Activated CD4-positive, alpha-beta memory T cell treated with anti-CD3 and anti-CD28 coated beads, Interleukin-2, amount 10 ng/mL, durations not matched to agents 7 days and 5 days (primary cell): ENCODE results near the gene CSMD2. TPM values are rescaled to one million over a fixed set of nuclear protein-coding genes. Genes with fewer than 3 reads are reported as not detected.

Source experiments
- CTCF ChIA-PET: fragments of 350-600 bp; sonication (Branson Sonifier 250); formaldehyde crosslinking; loops from one replicate; lab custom pipeline; 2021; ENCODE audit warnings: antibody characterized with exemption, inconsistent platforms; lab: Charles Lee
- POLR2A ChIA-PET: fragments of 350-600 bp; sonication (Branson Sonifier 250); formaldehyde crosslinking; loops from one replicate; lab custom pipeline; 2021; ENCODE audit warnings: antibody characterized with exemption; lab: Charles Lee
- DNase-seq: peaks from one replicate; pipeline ENCODE4 v3.0.0-alpha.2; 2020
- H3K27ac Mint-ChIP-seq: one replicate; pipeline ENCODE4 v1.8.0; 2021; ENCODE audit warnings: mild to moderate bottlenecking, mixed read lengths
- H3K27me3 Mint-ChIP-seq: one replicate; pipeline ENCODE4 v1.8.0; 2021; ENCODE audit warnings: mixed read lengths
- H3K36me3 Mint-ChIP-seq: one replicate; pipeline ENCODE4 v1.8.0; 2021; ENCODE audit warnings: low read depth, mixed read lengths
- H3K4me1 Mint-ChIP-seq: one replicate; pipeline ENCODE4 v1.8.0; 2021; ENCODE audit warnings: mixed read lengths
- H3K4me3 Mint-ChIP-seq: one replicate; pipeline ENCODE4 v1.8.0; 2021; ENCODE audit warnings: mild to moderate bottlenecking, mixed read lengths
- H3K9me3 Mint-ChIP-seq: one replicate; pipeline ENCODE4 v1.8.0; 2021; ENCODE audit warnings: mixed read lengths
- total RNA-seq, 2 experiments: library from RNA; stranded (reverse); gene quantifications; one replicate each; pipeline ENCODE4 v1.2.3, GENCODE V29; 2021

Gene CSMD2
- total RNA-seq, 2 experiments from 2014 or later: not detected

GRCh38 chr1:33742663-33743062, 422.4 kb downstream of the CSMD2 start:
- POLR2A ChIA-PET: no interaction called here
- no peak overlapping the region for H3K27ac Mint-ChIP-seq
- CTCF ChIA-PET: no interaction called here
- DNase-seq: no peak
- peaks cover 2% of the 10 kb centered on the region for H3K27me3 Mint-ChIP-seq
- H3K36me3 Mint-ChIP-seq: no peaks in the 10 kb centered on the region
- no peaks in the 10 kb centered on the region for H3K9me3 Mint-ChIP-seq
- H3K4me1 Mint-ChIP-seq: no peaks in the 10 kb centered on the region
- no peak overlapping the region for H3K4me3 Mint-ChIP-seq

- no peaks in the 10 kb centered on the region for H3K36me3 Mint-ChIP-seq
- DNase-seq: no peak
- H3K4me3 Mint-ChIP-seq: no peak overlapping the region
- CTCF ChIA-PET: no interaction called here
- H3K27ac Mint-ChIP-seq: no peak overlapping the region
- peaks cover 2% of the 10 kb centered on the region for H3K27me3 Mint-ChIP-seq
- H3K9me3 Mint-ChIP-seq: no peaks in the 10 kb centered on the region
- no peaks in the 10 kb centered on the region for H3K4me1 Mint-ChIP-seq
- POLR2A ChIA-PET: no interaction called here
These were observed 423.3 kb downstream of the CSMD2 start for GRCh38 chr1:33741749-33742148.

- Mint-ChIP-seq H3K9me3 (no peaks in the 10 kb centered on the region), H3K4me3 (no peak overlapping the region), H3K27me3 (no peaks in the 10 kb centered on the region), H3K4me1 (no peaks in the 10 kb centered on the region), H3K27ac (no peak overlapping the region), H3K36me3 (no peaks in the 10 kb centered on the region)
- ChIA-PET CTCF (no interaction called here), POLR2A (no interaction called here)
- DNase-seq: no peak
These were observed 424.8 kb downstream of the CSMD2 start for GRCh38 chr1:33740040-33740744.

- Mint-ChIP-seq H3K4me1 (no peaks in the 10 kb centered on the region), H3K27me3 (peaks cover 2% of the 10 kb centered on the region), H3K4me3 (no peak overlapping the region), H3K9me3 (no peaks in the 10 kb centered on the region), H3K36me3 (no peaks in the 10 kb centered on the region), H3K27ac (no peak overlapping the region)
- CTCF ChIA-PET: no interaction called here
- no peak for DNase-seq
- POLR2A ChIA-PET: no interaction called here
These were observed 426.1 kb downstream of the CSMD2 start for GRCh38 chr1:33738976-33739375.

GRCh38 chr1:33738536-33738935, 426.5 kb downstream of the CSMD2 start:
- no peak for DNase-seq
- Mint-ChIP-seq H3K4me3 (no peak overlapping the region), H3K9me3 (no peaks in the 10 kb centered on the region), H3K4me1 (no peaks in the 10 kb centered on the region), H3K36me3 (no peaks in the 10 kb centered on the region), H3K27me3 (peaks cover 2% of the 10 kb centered on the region), H3K27ac (no peak overlapping the region)
- ChIA-PET POLR2A (no interaction called here), CTCF (no interaction called here)

GRCh38 chr1:33736496-33736895, 428.5 kb downstream of the CSMD2 start:
- Mint-ChIP-seq H3K4me3 (no peak overlapping the region), H3K27ac (no peak overlapping the region), H3K27me3 (peaks cover 3% of the 10 kb centered on the region), H3K9me3 (no peaks in the 10 kb centered on the region), H3K4me1 (no peaks in the 10 kb centered on the region), H3K36me3 (no peaks in the 10 kb centered on the region)
- ChIA-PET CTCF (no interaction called here), POLR2A (no interaction called here)
- no peak for DNase-seq

- Mint-ChIP-seq H3K36me3 (no peaks in the 10 kb centered on the region), H3K4me3 (no peak overlapping the region), H3K27me3 (peaks cover 5% of the 10 kb centered on the region), H3K4me1 (no peaks in the 10 kb centered on the region), H3K27ac (no peak overlapping the region), H3K9me3 (no peaks in the 10 kb centered on the region)
- CTCF ChIA-PET: interaction anchor here (0.7 kb wide), 1 partner anchor 278 kb away, joined by 3 read pairs; no protein-coding TSS in a partner anchor
- no peak for DNase-seq
- POLR2A ChIA-PET: no interaction called here
These were observed 429.4 kb downstream of the CSMD2 start for GRCh38 chr1:33735624-33736023.

- H3K9me3 Mint-ChIP-seq: no peaks in the 10 kb centered on the region
- H3K27me3 Mint-ChIP-seq: peaks cover 7% of the 10 kb centered on the region
- no peaks in the 10 kb centered on the region for H3K4me1 Mint-ChIP-seq
- DNase-seq: no peak
- POLR2A ChIA-PET: no interaction called here
- no peak overlapping the region for H3K27ac Mint-ChIP-seq
- no peak overlapping the region for H3K4me3 Mint-ChIP-seq
- no peaks in the 10 kb centered on the region for H3K36me3 Mint-ChIP-seq
- CTCF ChIA-PET: no interaction called here
These were observed 437.7 kb downstream of the CSMD2 start for GRCh38 chr1:33727310-33727709.

GRCh38 chr1:33726274-33726804, 438.7 kb downstream of the CSMD2 start:
- Mint-ChIP-seq H3K4me1 (no peaks in the 10 kb centered on the region), H3K27ac (no peak overlapping the region), H3K36me3 (no peaks in the 10 kb centered on the region), H3K4me3 (no peak overlapping the region), H3K27me3 (peaks cover 5% of the 10 kb centered on the region), H3K9me3 (no peaks in the 10 kb centered on the region)
- CTCF ChIA-PET: no interaction called here
- DNase-seq: no peak
- POLR2A ChIA-PET: no interaction called here

- Mint-ChIP-seq H3K36me3 (no peaks in the 10 kb centered on the region), H3K9me3 (no peaks in the 10 kb centered on the region), H3K27me3 (peaks cover 5% of the 10 kb centered on the region), H3K27ac (peak overlapping the region; percentile 34), H3K4me3 (no peak overlapping the region), H3K4me1 (no peaks in the 10 kb centered on the region)
- no peak for DNase-seq
- POLR2A ChIA-PET: no interaction called here
- CTCF ChIA-PET: no interaction called here
These were observed 439.4 kb downstream of the CSMD2 start for GRCh38 chr1:33725556-33726160.

- POLR2A ChIA-PET: no interaction called here
- no peaks in the 10 kb centered on the region for H3K9me3 Mint-ChIP-seq
- H3K27me3 Mint-ChIP-seq: peaks cover 4% of the 10 kb centered on the region
- no peak overlapping the region for H3K4me3 Mint-ChIP-seq
- no peaks in the 10 kb centered on the region for H3K36me3 Mint-ChIP-seq
- H3K4me1 Mint-ChIP-seq: no peaks in the 10 kb centered on the region
- DNase-seq: no peak
- H3K27ac Mint-ChIP-seq: no peak overlapping the region
- CTCF ChIA-PET: no interaction called here
These were observed 440.0 kb downstream of the CSMD2 start for GRCh38 chr1:33725037-33725436.

GRCh38 chr1:33724348-33724747, 440.7 kb downstream of the CSMD2 start:
- Mint-ChIP-seq H3K9me3 (no peaks in the 10 kb centered on the region), H3K27me3 (peaks cover 2% of the 10 kb centered on the region), H3K27ac (no peak overlapping the region), H3K36me3 (no peaks in the 10 kb centered on the region), H3K4me3 (no peak overlapping the region), H3K4me1 (no peaks in the 10 kb centered on the region)
- ChIA-PET POLR2A (no interaction called here), CTCF (no interaction called here)
- no peak for DNase-seq

- Mint-ChIP-seq H3K27me3 (no peaks in the 10 kb centered on the region), H3K4me1 (no peaks in the 10 kb centered on the region), H3K27ac (no peak overlapping the region), H3K9me3 (no peaks in the 10 kb centered on the region), H3K4me3 (no peak overlapping the region), H3K36me3 (no peaks in the 10 kb centered on the region)
- CTCF ChIA-PET: no interaction called here
- POLR2A ChIA-PET: no interaction called here
- no peak for DNase-seq
These were observed 441.8 kb downstream of the CSMD2 start for GRCh38 chr1:33723251-33723650.
